ENCODE results near the gene IGSF8. TPM values are rescaled to one million over a fixed set of nuclear protein-coding genes. Genes with fewer than 3 reads are reported as not detected.

The IGSF8 gene
- total RNA-seq, 1 donor from 2014 or later: 17.2 TPM

- H3K27me3 Mint-ChIP-seq (ENCODE audit: unreplicated experiment): peaks cover 9% of the 10 kb centered on the region
- no peak for DNase-seq (ENCODE audit: low spot score)
- no peaks in the 10 kb centered on the region for H3K9me3 Mint-ChIP-seq (ENCODE audit: unreplicated experiment)
- H3K27ac Mint-ChIP-seq (ENCODE audit: unreplicated experiment): no peak overlapping the region
- H3K4me3 Mint-ChIP-seq (ENCODE audit: unreplicated experiment): no peak overlapping the region
- no peak for TF ChIP-seq CTCF (IDR thresholded peaks at IDR 0.05; ENCODE audit: unreplicated experiment)
- H3K36me3 Mint-ChIP-seq (ENCODE audit: low read depth, unreplicated experiment): no peaks in the 10 kb centered on the region
- no peaks in the 10 kb centered on the region for H3K4me1 Mint-ChIP-seq (ENCODE audit: unreplicated experiment)
Measured at GRCh38 chr1:160130486-160130885, 32.1 kb upstream of the IGSF8 start.

- TF ChIP-seq CTCF (IDR thresholded peaks at IDR 0.05; ENCODE audit: unreplicated experiment): no peak
- Mint-ChIP-seq H3K9me3 (ENCODE audit: unreplicated experiment) (no peaks in the 10 kb centered on the region), H3K27me3 (ENCODE audit: unreplicated experiment) (peaks cover 6% of the 10 kb centered on the region), H3K27ac (ENCODE audit: unreplicated experiment) (no peak overlapping the region), H3K36me3 (ENCODE audit: low read depth, unreplicated experiment) (no peaks in the 10 kb centered on the region), H3K4me1 (ENCODE audit: unreplicated experiment) (no peaks in the 10 kb centered on the region), H3K4me3 (ENCODE audit: unreplicated experiment) (no peak overlapping the region)
- DNase-seq (ENCODE audit: low spot score): no peak
Measured at GRCh38 chr1:160129966-160130365, 31.5 kb upstream of the IGSF8 start.

GRCh38 chr1:160129558-160129957 lies 31.1 kb upstream of the IGSF8 start:
- no peak for DNase-seq (ENCODE audit: low spot score)
- no peak overlapping the region for H3K27ac Mint-ChIP-seq (ENCODE audit: unreplicated experiment)
- H3K4me3 Mint-ChIP-seq (ENCODE audit: unreplicated experiment): no peak overlapping the region
- H3K36me3 Mint-ChIP-seq (ENCODE audit: low read depth, unreplicated experiment): no peaks in the 10 kb centered on the region
- no peaks in the 10 kb centered on the region for H3K4me1 Mint-ChIP-seq (ENCODE audit: unreplicated experiment)
- no peaks in the 10 kb centered on the region for H3K9me3 Mint-ChIP-seq (ENCODE audit: unreplicated experiment)
- peaks cover 6% of the 10 kb centered on the region for H3K27me3 Mint-ChIP-seq (ENCODE audit: unreplicated experiment)
- no peak for TF ChIP-seq CTCF (IDR thresholded peaks at IDR 0.05; ENCODE audit: unreplicated experiment)

- no peak overlapping the region for H3K4me3 Mint-ChIP-seq (ENCODE audit: unreplicated experiment)
- H3K27me3 Mint-ChIP-seq (ENCODE audit: unreplicated experiment): peaks cover 6% of the 10 kb centered on the region
- TF ChIP-seq CTCF (IDR thresholded peaks at IDR 0.05; ENCODE audit: unreplicated experiment): no peak
- H3K27ac Mint-ChIP-seq (ENCODE audit: unreplicated experiment): no peak overlapping the region
- DNase-seq (ENCODE audit: low spot score): no peak
- no peaks in the 10 kb centered on the region for H3K9me3 Mint-ChIP-seq (ENCODE audit: unreplicated experiment)
- no peaks in the 10 kb centered on the region for H3K36me3 Mint-ChIP-seq (ENCODE audit: low read depth, unreplicated experiment)
- H3K4me1 Mint-ChIP-seq (ENCODE audit: unreplicated experiment): no peaks in the 10 kb centered on the region
Measured at GRCh38 chr1:160129046-160129445, 30.6 kb upstream of the IGSF8 start.

GRCh38 chr1:160128636-160129035 lies 30.2 kb upstream of the IGSF8 start:
- Mint-ChIP-seq H3K9me3 (ENCODE audit: unreplicated experiment) (no peaks in the 10 kb centered on the region), H3K4me3 (ENCODE audit: unreplicated experiment) (no peak overlapping the region), H3K27me3 (ENCODE audit: unreplicated experiment) (peaks cover 6% of the 10 kb centered on the region), H3K27ac (ENCODE audit: unreplicated experiment) (no peak overlapping the region), H3K36me3 (ENCODE audit: low read depth, unreplicated experiment) (no peaks in the 10 kb centered on the region), H3K4me1 (ENCODE audit: unreplicated experiment) (no peaks in the 10 kb centered on the region)
- TF ChIP-seq CTCF (IDR thresholded peaks at IDR 0.05; ENCODE audit: unreplicated experiment): no peak
- DNase-seq (ENCODE audit: low spot score): no peak

Measured in endothelial cell (in vitro differentiated cells).